ENCODE data around the gene RASSF3.

The RASSF3 gene

DNA sequence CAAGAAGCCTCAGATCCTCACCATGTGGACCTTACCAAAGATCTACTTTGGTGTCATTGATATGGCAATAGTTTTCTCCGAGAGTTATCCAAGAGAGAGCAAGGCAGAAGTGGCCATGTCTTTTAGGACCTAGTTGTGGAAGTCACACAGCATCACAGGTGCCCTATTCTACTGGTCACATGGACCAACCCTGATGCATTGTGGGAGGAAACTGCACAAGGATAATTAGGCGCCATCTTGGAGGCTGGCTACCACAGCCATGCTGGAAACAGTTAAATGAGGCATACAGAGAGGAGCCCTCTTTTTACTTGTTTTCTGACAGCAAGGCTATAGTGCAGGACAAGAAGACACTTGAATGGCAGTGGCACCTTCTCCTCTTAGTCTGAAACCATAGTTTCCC lies 99.1 kb downstream of the RASSF3 start:
- TF ChIP-seq, protein P1, sequence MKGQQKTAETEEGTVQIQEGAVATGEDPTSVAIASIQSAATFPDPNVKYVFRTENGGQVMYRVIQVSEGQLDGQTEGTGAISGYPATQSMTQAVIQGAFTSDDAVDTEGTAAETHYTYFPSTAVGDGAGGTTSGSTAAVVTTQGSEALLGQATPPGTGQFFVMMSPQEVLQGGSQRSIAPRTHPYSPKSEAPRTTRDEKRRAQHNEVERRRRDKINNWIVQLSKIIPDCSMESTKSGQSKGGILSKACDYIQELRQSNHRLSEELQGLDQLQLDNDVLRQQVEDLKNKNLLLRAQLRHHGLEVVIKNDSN (IDR thresholded peaks at IDR 0.05) = peak; percentile 55; the same call in 1 of the 2 replicates
- TF ChIP-seq EGR1 (IDR thresholded peaks at IDR 0.05) (no peak), YY1 (IDR thresholded peaks at IDR 0.05; ENCODE audit: low read depth) (peak; percentile 62; the same call in 1 of the 2 replicates)

DNA sequence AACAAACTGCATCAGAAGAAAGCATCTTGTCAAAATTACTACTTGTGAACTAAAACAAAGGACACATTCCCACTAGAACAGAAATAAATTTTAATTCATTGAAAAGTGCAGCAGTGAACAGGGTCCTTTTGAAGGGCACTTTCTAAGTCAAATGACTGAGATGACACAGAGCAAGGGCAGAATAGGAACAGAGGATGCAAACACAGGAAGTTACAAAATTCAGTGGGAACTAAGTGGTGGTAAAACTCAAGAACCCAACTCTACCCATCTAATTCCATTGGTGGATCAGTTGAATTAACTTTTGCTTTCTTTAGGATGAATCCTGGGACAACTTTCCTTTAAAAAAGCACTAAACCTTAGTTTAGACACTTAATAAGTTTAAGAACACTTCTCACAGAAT lies 103.1 kb downstream of the RASSF3 start:
- TF ChIP-seq RAD21 (IDR thresholded peaks at IDR 0.05; ENCODE audit: low read depth) (no peak), TCF12 (IDR thresholded peaks at IDR 0.05; ENCODE audit: low read depth) (no peak), YY1 (IDR thresholded peaks at IDR 0.05; ENCODE audit: low read depth) (no peak), NFIC (IDR thresholded peaks at IDR 0.05) (no peak), CEBPB (IDR thresholded peaks at IDR 0.05) (no peak), TEAD4 (IDR thresholded peaks at IDR 0.05) (no peak), FOXM1 (IDR thresholded peaks at IDR 0.05; ENCODE audit: borderline replicate concordance, low read depth) (no peak), CREB1 (IDR thresholded peaks at IDR 0.05; ENCODE audit: low read depth) (no peak), TAF1 (IDR thresholded peaks at IDR 0.05; ENCODE audit: low read depth) (no peak), EP300 (IDR thresholded peaks at IDR 0.05; ENCODE audit: borderline replicate concordance) (no peak), ZBTB7A (IDR thresholded peaks at IDR 0.05; ENCODE audit: low read depth) (no peak)
- TF ChIP-seq, protein P2, sequence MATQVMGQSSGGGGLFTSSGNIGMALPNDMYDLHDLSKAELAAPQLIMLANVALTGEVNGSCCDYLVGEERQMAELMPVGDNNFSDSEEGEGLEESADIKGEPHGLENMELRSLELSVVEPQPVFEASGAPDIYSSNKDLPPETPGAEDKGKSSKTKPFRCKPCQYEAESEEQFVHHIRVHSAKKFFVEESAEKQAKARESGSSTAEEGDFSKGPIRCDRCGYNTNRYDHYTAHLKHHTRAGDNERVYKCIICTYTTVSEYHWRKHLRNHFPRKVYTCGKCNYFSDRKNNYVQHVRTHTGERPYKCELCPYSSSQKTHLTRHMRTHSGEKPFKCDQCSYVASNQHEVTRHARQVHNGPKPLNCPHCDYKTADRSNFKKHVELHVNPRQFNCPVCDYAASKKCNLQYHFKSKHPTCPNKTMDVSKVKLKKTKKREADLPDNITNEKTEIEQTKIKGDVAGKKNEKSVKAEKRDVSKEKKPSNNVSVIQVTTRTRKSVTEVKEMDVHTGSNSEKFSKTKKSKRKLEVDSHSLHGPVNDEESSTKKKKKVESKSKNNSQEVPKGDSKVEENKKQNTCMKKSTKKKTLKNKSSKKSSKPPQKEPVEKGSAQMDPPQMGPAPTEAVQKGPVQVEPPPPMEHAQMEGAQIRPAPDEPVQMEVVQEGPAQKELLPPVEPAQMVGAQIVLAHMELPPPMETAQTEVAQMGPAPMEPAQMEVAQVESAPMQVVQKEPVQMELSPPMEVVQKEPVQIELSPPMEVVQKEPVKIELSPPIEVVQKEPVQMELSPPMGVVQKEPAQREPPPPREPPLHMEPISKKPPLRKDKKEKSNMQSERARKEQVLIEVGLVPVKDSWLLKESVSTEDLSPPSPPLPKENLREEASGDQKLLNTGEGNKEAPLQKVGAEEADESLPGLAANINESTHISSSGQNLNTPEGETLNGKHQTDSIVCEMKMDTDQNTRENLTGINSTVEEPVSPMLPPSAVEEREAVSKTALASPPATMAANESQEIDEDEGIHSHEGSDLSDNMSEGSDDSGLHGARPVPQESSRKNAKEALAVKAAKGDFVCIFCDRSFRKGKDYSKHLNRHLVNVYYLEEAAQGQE (IDR thresholded peaks at IDR 0.05; ENCODE audit: low read depth) = no peak
- TF ChIP-seq, protein P3, sequence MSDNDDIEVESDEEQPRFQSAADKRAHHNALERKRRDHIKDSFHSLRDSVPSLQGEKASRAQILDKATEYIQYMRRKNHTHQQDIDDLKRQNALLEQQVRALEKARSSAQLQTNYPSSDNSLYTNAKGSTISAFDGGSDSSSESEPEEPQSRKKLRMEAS (IDR thresholded peaks at IDR 0.05) = no peak

DNA sequence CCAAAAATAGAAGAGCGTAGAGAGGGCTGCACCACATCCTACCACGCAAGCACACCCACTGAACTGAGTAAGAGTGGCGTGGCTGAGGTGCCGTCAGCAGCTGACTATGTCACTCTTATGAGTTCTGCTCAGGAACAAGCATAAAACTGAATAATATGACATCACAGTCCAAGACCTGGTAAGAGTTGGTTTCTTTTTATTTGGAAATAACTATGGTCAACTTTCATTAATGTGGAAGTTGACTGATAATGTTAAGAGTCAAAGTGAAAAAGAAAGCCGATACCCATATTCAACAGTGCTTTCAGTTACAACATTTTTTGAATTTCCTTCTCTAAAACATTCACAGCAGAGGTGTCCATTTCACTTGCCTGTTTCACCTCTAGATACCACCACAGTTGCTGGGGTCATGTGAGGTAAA lies 104.3 kb downstream of the RASSF3 start:
- TF ChIP-seq EGR1 (IDR thresholded peaks at IDR 0.05) (no peak), CREB1 (IDR thresholded peaks at IDR 0.05; ENCODE audit: low read depth) (no peak), NFIC (IDR thresholded peaks at IDR 0.05) (no peak), YY1 (IDR thresholded peaks at IDR 0.05; ENCODE audit: low read depth) (no peak), TEAD4 (IDR thresholded peaks at IDR 0.05) (no peak), CEBPB (IDR thresholded peaks at IDR 0.05) (no peak), TAF1 (IDR thresholded peaks at IDR 0.05; ENCODE audit: low read depth) (no peak), TCF12 (IDR thresholded peaks at IDR 0.05; ENCODE audit: low read depth) (no peak), FOXM1 (IDR thresholded peaks at IDR 0.05; ENCODE audit: borderline replicate concordance, low read depth) (no peak), RAD21 (IDR thresholded peaks at IDR 0.05; ENCODE audit: low read depth) (no peak), EP300 (IDR thresholded peaks at IDR 0.05; ENCODE audit: borderline replicate concordance) (no peak), ZBTB7A (IDR thresholded peaks at IDR 0.05; ENCODE audit: low read depth) (no peak)
- TF ChIP-seq, protein P1 (IDR thresholded peaks at IDR 0.05) = no peak
- TF ChIP-seq, protein P3 (IDR thresholded peaks at IDR 0.05) = no peak
- TF ChIP-seq, protein P2 (IDR thresholded peaks at IDR 0.05; ENCODE audit: low read depth) = no peak

DNA sequence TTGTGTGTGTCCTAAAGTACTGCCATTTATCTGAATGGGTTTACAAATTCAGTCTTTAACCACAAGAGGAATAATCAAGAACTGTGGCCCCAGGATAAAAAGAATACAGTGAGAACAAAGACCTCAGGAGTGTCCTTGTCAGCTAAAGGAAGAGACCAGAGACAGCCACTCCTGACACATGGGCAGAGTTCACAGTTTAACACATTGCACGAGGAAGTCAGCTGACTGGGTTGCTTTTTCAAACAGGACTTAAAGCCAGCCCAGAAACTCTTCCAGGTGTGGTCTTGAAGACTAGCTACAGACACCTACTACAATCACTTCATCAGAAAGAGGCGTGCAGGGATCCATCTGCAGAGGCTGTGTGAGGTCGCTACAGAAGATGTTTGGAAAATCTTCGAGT lies 106.1 kb downstream of the RASSF3 start:
- TF ChIP-seq EP300 (IDR thresholded peaks at IDR 0.05; ENCODE audit: borderline replicate concordance) = no peak
- TF ChIP-seq EGR1 (IDR thresholded peaks at IDR 0.05) = no peak

DNA sequence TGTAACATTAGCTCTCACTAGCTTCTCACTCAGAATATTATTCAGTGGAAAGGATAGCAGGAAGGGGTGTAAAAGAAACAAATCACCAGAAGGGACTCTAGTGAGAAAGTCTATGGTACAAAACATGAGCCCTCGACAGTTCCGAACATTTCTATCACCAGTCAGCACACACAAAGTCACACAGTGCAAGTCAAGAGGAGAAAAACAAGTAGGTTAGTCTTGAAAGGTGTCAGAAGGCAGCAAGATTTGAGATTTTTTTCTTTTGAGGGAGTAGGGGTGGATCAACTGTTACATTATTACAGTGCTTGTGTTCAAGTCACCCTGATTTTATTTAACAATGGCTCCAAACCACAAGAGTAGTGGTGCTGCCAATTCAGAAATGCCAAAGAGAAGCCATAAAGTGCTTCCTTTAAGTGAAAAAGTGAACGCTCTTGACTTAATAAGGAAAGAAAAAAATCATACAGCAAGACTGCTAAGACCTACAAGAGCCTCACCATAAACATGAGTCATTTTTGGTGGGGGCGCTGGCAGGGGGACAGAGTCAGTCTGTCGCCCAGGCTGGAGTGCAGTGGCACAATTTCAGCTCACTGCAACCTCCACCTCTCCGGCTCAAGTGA lies 106.7 kb downstream of the RASSF3 start:
- no peak for TF ChIP-seq EP300 (IDR thresholded peaks at IDR 0.05; ENCODE audit: borderline replicate concordance)
- no peak for TF ChIP-seq FOXM1 (IDR thresholded peaks at IDR 0.05; ENCODE audit: borderline replicate concordance, low read depth)
- no peak for TF ChIP-seq ZBTB7A (IDR thresholded peaks at IDR 0.05; ENCODE audit: low read depth)

DNA sequence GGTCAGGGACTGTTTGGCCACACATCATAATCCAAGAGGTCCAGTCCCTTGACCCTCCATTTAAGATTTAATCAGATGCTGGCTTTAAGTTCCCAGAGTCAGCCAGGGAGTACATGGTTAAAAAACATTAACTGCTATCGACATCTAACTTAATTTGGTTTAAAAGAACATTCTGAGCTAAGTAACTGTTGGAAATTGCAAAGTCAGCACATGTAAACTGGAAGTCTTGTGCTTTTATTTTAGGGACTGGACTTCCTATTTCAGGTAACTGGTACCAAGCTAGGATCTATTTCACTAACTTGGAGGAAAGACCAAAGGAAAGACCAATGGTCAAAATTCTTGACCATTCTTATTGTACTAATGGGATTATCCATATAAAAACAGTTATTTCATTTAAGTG lies 108.4 kb downstream of the RASSF3 start:
- TF ChIP-seq EGR1 (IDR thresholded peaks at IDR 0.05) (no peak), EP300 (IDR thresholded peaks at IDR 0.05; ENCODE audit: borderline replicate concordance) (no peak), CREB1 (IDR thresholded peaks at IDR 0.05; ENCODE audit: low read depth) (no peak), FOXM1 (IDR thresholded peaks at IDR 0.05; ENCODE audit: borderline replicate concordance, low read depth) (no peak), ZBTB7A (IDR thresholded peaks at IDR 0.05; ENCODE audit: low read depth) (no peak), YY1 (IDR thresholded peaks at IDR 0.05; ENCODE audit: low read depth) (no peak), RAD21 (IDR thresholded peaks at IDR 0.05; ENCODE audit: low read depth) (no peak), TAF1 (IDR thresholded peaks at IDR 0.05; ENCODE audit: low read depth) (no peak), TEAD4 (IDR thresholded peaks at IDR 0.05) (no peak), CEBPB (IDR thresholded peaks at IDR 0.05) (no peak), NFIC (IDR thresholded peaks at IDR 0.05) (no peak), TCF12 (IDR thresholded peaks at IDR 0.05; ENCODE audit: low read depth) (no peak)
- TF ChIP-seq, protein P1 (IDR thresholded peaks at IDR 0.05) = no peak
- TF ChIP-seq, protein P2 (IDR thresholded peaks at IDR 0.05; ENCODE audit: low read depth) = no peak

Data from Ishikawa (cell line).